Fibroblast of lung (primary cell): Measurements from ENCODE around the gene SCAMP3. TPM values are rescaled to one million over a fixed set of nuclear protein-coding genes. Genes with fewer than 3 reads are reported as not detected.

ENCODE experiments used
- DNase-seq, 2 donors: peaks; one replicate each; pipeline versions ENCODE4 v3.0.0 to v3.0.0-alpha.2; 2010; ENCODE audit warnings: low read depth in 2 of 2
- H2AFZ ChIP-seq: 2 replicates; pipeline ENCODE4 v1.5.1; 2012; ENCODE audit warnings: low read length, control low read depth, inconsistent platforms
- H3K27ac ChIP-seq: 2 replicates; pipeline ENCODE4 v1.5.1; 2011; ENCODE audit warnings: low read length, control low read depth; ENCODE audit not compliant: insufficient read depth
- H3K27me3 ChIP-seq: 2 replicates; pipeline ENCODE4 v1.5.1; 2011; ENCODE audit warnings: mild to moderate bottlenecking, low read length; ENCODE audit not compliant: control insufficient read depth, insufficient read depth
- H3K36me3 ChIP-seq: 2 replicates; pipeline ENCODE4 v1.5.1; 2011; ENCODE audit warnings: low read length; ENCODE audit not compliant: control insufficient read depth, insufficient read depth
- H3K4me1 ChIP-seq: 2 replicates; pipeline ENCODE4 v1.5.1; 2011; ENCODE audit warnings: low read length; ENCODE audit not compliant: control insufficient read depth, insufficient read depth; ENCODE audit errors: extremely low read depth
- H3K4me2 ChIP-seq: 2 replicates; pipeline ENCODE4 v1.5.1; 2011; ENCODE audit warnings: low read length, control low read depth; ENCODE audit not compliant: insufficient read depth; ENCODE audit errors: extremely low read depth
- H3K4me3 ChIP-seq, 4 experiments: fragments of 200-600 bp in 1 of 4; sonication (generic) in 1 of 4; replicated peaks in 1 of 4; 2 replicates each; pipeline ENCODE4 v1.5.1; 2011 to 2016; ENCODE audit warnings: low read length in 4 of 4, low read depth in 3 of 4, mild to moderate bottlenecking in 3 of 4, control low read depth in 2 of 4, inconsistent platforms in 1 of 4, mixed read lengths in 1 of 4; ENCODE audit not compliant: insufficient read depth in 1 of 4; ENCODE audit errors: control extremely low read depth in 1 of 4
- H3K79me2 ChIP-seq: 2 replicates; pipeline ENCODE4 v1.5.1; 2012; ENCODE audit warnings: mild to moderate bottlenecking, low read length, inconsistent platforms; ENCODE audit not compliant: control insufficient read depth, insufficient read depth
- H3K9ac ChIP-seq: 2 replicates; pipeline ENCODE4 v1.5.1; 2011; ENCODE audit warnings: mild to moderate bottlenecking, low read length, control low read depth; ENCODE audit not compliant: insufficient read depth
- H3K9me3 ChIP-seq: 2 replicates; pipeline ENCODE4 v1.5.1; 2012; ENCODE audit warnings: low read depth, low read length; ENCODE audit not compliant: control insufficient read depth, insufficient read depth
- H4K20me1 ChIP-seq: 2 replicates; pipeline ENCODE4 v1.5.1; 2011; ENCODE audit warnings: low read length; ENCODE audit not compliant: control insufficient read depth, insufficient read depth; ENCODE audit errors: extremely low read depth
- CTCF ChIP-seq, 2 donors: IDR thresholded peaks in 1 of 2; conservative IDR thresholded peaks in 1 of 2; 1 replicate in 1 of 2; 2 replicates in 1 of 2; pipeline ENCODE4 v1.5.1; 2011 to 2012; ENCODE audit warnings: low read length in 2 of 2, control low read depth in 1 of 2, inconsistent platforms in 1 of 2, low read depth in 1 of 2, mild to moderate bottlenecking in 1 of 2
- EZH2 ChIP-seq: IDR thresholded peaks from 2 replicates; pipeline ENCODE4 v1.5.1; 2012; ENCODE audit warnings: low read length, control low read depth, mild to moderate bottlenecking; ENCODE audit errors: missing control alignments
- polyA plus RNA-seq, 2 donors: library from polyadenylated mRNA; depleted of rRNA in 1 of 2; stranded (reverse) in 1 of 2; unstranded in 1 of 2; fragments of >200 nt; gene quantifications; 2 replicates each; pipeline ENCODE4 v1.2.1, GENCODE V29; 2011 to 2012; ENCODE audit warnings: missing spikeins in 1 of 2
- total RNA-seq: library from RNA; depleted of rRNA; stranded (reverse); fragments of >200 nt; gene quantifications from 2 replicates; pipeline ENCODE4 v1.2.1, GENCODE V29; 2014

The SCAMP3 gene
- total and polyA plus RNA-seq, 2 donors (not counting 1 experiment from before 2014, with no cell fraction given) = 33.2 to 106 TPM

DNA sequence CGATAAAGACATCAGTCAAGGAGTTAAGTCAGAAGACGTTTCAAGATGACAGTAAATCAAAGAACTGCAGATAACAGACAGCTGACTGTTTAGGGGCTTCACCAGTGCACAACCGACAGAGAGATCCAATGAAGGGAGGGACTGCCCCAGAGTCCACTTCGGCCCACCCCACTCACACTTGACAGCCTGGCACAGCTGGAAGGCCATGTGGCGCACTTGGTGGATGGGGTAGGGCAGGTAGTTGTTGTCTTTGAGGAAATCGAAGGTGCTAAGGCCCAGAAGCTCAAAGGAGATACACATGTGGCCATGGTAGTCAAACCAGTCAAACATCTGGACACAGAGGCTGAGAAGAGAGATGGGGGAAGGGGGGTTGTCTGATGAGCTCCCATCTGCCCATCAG, 4.4 kb upstream of the SCAMP3 start:
- Histone ChIP-seq H4K20me1 (no peaks in the 10 kb centered on the region), H3K9ac (no peak overlapping the region), H3K27me3 (no peaks in the 10 kb centered on the region), H2AFZ (no peak overlapping the region), H3K9me3 (no peaks in the 10 kb centered on the region), H3K4me2 (no peak overlapping the region), H3K36me3 (peaks cover 33% of the 10 kb centered on the region), H3K4me1 (no peaks in the 10 kb centered on the region), H3K79me2 (peaks cover 17% of the 10 kb centered on the region), H3K4me3 (no peak overlapping the region), H3K27ac (no peak overlapping the region)
- DNase-seq = no peak
- TF ChIP-seq EZH2 = no peak
- TF ChIP-seq CTCF (conservative IDR thresholded peaks at IDR 0.05 in 1 of 2, IDR thresholded peaks at IDR 0.05 in 1 of 2; ENCODE audit: low read depth in 1 of 2, low read length in 2 of 2) = no peak

DNA sequence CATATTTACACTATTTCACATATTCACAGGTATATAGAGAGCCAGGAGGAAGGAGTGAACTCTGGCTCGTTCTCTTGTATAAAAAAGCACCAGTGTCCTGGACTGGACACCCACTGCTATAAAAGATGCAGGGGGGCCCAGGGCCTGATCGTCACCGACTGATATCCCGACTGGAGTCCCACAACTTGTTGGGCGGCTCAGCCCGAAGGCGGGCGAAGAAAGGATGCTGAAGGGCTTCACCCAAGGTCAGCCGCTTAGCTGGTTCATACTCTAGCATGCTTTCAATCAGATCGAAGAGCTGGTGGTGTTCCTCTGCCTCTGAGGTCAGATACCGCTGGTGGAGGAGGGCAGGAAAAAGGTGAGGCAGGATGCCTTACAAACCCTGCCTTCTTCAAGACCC, 907 bp upstream of the SCAMP3 start:
- H3K4me2 ChIP-seq = no peak overlapping the region
- H4K20me1 ChIP-seq = no peaks in the 10 kb centered on the region
- no peak overlapping the region for H3K27ac ChIP-seq
- H3K36me3 ChIP-seq = peaks cover 20% of the 10 kb centered on the region
- no peak overlapping the region for H3K9ac ChIP-seq
- H3K4me1 ChIP-seq = peaks cover 2% of the 10 kb centered on the region
- no peak for DNase-seq
- peaks cover 18% of the 10 kb centered on the region for H3K79me2 ChIP-seq
- no peak overlapping the region for H2AFZ ChIP-seq
- TF ChIP-seq EZH2 (no peak), CTCF (conservative IDR thresholded peaks at IDR 0.05 in 1 of 2, IDR thresholded peaks at IDR 0.05 in 1 of 2; ENCODE audit: low read depth in 1 of 2, low read length in 2 of 2) (no peak)
- H3K4me3 ChIP-seq = no peak overlapping the region
- no peaks in the 10 kb centered on the region for H3K27me3 ChIP-seq
- no peaks in the 10 kb centered on the region for H3K9me3 ChIP-seq

DNA sequence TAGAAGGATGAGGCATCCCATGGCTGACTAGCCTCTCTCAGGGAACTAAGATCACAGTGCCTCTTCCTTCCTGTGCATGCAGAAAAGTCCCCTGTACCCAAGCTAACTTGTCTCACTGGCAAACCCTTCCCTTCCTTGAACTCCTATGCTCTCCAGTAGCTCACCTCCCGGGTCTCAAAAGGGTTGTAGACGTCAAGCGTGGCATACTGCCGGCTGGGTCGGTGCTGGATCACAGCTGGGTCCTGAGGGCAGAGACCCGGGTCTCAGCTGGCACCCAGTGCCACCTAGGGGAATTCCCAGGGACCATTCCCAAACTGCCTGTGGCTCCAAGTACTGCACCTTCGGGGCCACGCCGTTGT, 688 bp downstream of the SCAMP3 start:
- TF ChIP-seq CTCF (conservative IDR thresholded peaks at IDR 0.05 in 1 of 2, IDR thresholded peaks at IDR 0.05 in 1 of 2; ENCODE audit: low read depth in 1 of 2, low read length in 2 of 2) (no peak), EZH2 (no peak)
- Histone ChIP-seq H3K27me3 (no peaks in the 10 kb centered on the region), H3K79me2 (peaks cover 18% of the 10 kb centered on the region), H4K20me1 (no peaks in the 10 kb centered on the region), H3K4me3 (peak overlapping the region; percentile 73 to 92 (median 74)), H3K9me3 (no peaks in the 10 kb centered on the region), H3K4me1 (peaks cover 2% of the 10 kb centered on the region), H3K9ac (peak overlapping the region; percentile 69), H3K27ac (peak overlapping the region; percentile 68), H2AFZ (no peak overlapping the region), H3K36me3 (peaks cover 18% of the 10 kb centered on the region), H3K4me2 (peak overlapping the region; percentile 94)
- DNase-seq = no peak
